H1 (cell line): ENCODE measurements around the gene PDZRN3. TPM values are rescaled to one million over a fixed set of nuclear protein-coding genes. Genes with fewer than 3 reads are reported as not detected.

Experiments used
- CBX5 ChIP-seq: fragments of 300-800, 300-1000 bp; sonication (generic); IDR thresholded peaks from 2 replicates; pipeline ENCODE4 v1.7.1; 2016; ENCODE audit warnings: antibody characterized with exemption, low read length, low read depth
- SAP30 ChIP-seq: fragments of 300-600 bp; sonication (generic); IDR thresholded peaks from 2 replicates; pipeline ENCODE4 v1.7.1; 2012; ENCODE audit warnings: low read length, moderate library complexity, mild to moderate bottlenecking, inconsistent platforms; ENCODE audit not compliant: insufficient read depth, insufficient replicate concordance
- SRF ChIP-seq: IDR thresholded peaks from 2 replicates; pipeline ENCODE4 v1.6.1; 2011; ENCODE audit warnings: mild to moderate bottlenecking, low read depth, low read length, moderate library complexity
- TBP ChIP-seq: IDR thresholded peaks from 2 replicates; pipeline ENCODE4 v1.6.1; 2011; ENCODE audit warnings: low read depth, low read length, improper control_type of control experiment
- TEAD4 ChIP-seq: IDR thresholded peaks from 2 replicates; pipeline ENCODE4 v1.6.1; 2012; ENCODE audit warnings: low read depth, low read length, inconsistent platforms, mixed read lengths
- polyA plus RNA-seq, 7 experiments: library from polyadenylated mRNA; depleted of rRNA in 3 of 7; stranded (reverse) in 5 of 7; unstranded in 2 of 7; fragments of >200 nt in 5 of 7; fragments of 200-250 nt in 2 of 7; gene quantifications; 1 replicate in 5 of 7; 2 replicates in 1 of 7; 4 replicates in 1 of 7; pipeline versions ENCODE4 v1.2.1 to v1.2.3, GENCODE V29; 2011 to 2013; ENCODE audit warnings: missing spikeins in 2 of 7, mixed read lengths in 2 of 7
- total RNA-seq: library from RNA; stranded (reverse); fragmentation: NEBNext Ultra II Directional; extraction: Animal tissue kit (Norgen Biotek cat#: 25700); gene quantifications from 2 replicates; pipeline ENCODE4 v1.2.1, GENCODE V29; 2021
- TF ChIP-seq, protein P1 (sequence below): fragments of 300-600 bp; sonication (generic); IDR thresholded peaks from 2 replicates; pipeline ENCODE4 v1.7.1; 2012; ENCODE audit warnings: low read length, moderate library complexity, mild to moderate bottlenecking, inconsistent platforms; ENCODE audit not compliant: insufficient replicate concordance

PDZRN3 gene
- total and polyA plus RNA-seq, 2 of the 8 experiments (the other 6 are each of a cell fraction or from before 2014, with no cell fraction given): 4.2 to 20.5 TPM

DNA sequence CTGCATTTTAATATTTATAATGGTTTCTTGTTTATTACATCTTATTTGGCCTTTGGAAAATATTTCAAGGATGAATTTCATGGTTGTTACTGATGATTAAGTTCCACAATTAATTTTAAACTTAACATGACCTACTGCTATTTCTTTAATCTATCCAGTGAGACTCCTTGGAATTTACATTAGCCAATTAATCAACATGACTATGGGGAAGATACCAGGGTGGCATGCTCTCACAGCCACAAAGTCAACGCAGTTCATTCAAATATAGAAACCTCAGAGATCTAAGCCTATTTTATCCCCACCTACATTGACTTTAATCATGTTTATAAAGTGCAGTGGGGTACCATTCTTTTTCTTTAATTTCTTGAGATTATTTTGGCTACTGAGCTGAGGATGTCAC lies 43.6 kb upstream of the PDZRN3 start (continued):
- TF ChIP-seq, protein P1, sequence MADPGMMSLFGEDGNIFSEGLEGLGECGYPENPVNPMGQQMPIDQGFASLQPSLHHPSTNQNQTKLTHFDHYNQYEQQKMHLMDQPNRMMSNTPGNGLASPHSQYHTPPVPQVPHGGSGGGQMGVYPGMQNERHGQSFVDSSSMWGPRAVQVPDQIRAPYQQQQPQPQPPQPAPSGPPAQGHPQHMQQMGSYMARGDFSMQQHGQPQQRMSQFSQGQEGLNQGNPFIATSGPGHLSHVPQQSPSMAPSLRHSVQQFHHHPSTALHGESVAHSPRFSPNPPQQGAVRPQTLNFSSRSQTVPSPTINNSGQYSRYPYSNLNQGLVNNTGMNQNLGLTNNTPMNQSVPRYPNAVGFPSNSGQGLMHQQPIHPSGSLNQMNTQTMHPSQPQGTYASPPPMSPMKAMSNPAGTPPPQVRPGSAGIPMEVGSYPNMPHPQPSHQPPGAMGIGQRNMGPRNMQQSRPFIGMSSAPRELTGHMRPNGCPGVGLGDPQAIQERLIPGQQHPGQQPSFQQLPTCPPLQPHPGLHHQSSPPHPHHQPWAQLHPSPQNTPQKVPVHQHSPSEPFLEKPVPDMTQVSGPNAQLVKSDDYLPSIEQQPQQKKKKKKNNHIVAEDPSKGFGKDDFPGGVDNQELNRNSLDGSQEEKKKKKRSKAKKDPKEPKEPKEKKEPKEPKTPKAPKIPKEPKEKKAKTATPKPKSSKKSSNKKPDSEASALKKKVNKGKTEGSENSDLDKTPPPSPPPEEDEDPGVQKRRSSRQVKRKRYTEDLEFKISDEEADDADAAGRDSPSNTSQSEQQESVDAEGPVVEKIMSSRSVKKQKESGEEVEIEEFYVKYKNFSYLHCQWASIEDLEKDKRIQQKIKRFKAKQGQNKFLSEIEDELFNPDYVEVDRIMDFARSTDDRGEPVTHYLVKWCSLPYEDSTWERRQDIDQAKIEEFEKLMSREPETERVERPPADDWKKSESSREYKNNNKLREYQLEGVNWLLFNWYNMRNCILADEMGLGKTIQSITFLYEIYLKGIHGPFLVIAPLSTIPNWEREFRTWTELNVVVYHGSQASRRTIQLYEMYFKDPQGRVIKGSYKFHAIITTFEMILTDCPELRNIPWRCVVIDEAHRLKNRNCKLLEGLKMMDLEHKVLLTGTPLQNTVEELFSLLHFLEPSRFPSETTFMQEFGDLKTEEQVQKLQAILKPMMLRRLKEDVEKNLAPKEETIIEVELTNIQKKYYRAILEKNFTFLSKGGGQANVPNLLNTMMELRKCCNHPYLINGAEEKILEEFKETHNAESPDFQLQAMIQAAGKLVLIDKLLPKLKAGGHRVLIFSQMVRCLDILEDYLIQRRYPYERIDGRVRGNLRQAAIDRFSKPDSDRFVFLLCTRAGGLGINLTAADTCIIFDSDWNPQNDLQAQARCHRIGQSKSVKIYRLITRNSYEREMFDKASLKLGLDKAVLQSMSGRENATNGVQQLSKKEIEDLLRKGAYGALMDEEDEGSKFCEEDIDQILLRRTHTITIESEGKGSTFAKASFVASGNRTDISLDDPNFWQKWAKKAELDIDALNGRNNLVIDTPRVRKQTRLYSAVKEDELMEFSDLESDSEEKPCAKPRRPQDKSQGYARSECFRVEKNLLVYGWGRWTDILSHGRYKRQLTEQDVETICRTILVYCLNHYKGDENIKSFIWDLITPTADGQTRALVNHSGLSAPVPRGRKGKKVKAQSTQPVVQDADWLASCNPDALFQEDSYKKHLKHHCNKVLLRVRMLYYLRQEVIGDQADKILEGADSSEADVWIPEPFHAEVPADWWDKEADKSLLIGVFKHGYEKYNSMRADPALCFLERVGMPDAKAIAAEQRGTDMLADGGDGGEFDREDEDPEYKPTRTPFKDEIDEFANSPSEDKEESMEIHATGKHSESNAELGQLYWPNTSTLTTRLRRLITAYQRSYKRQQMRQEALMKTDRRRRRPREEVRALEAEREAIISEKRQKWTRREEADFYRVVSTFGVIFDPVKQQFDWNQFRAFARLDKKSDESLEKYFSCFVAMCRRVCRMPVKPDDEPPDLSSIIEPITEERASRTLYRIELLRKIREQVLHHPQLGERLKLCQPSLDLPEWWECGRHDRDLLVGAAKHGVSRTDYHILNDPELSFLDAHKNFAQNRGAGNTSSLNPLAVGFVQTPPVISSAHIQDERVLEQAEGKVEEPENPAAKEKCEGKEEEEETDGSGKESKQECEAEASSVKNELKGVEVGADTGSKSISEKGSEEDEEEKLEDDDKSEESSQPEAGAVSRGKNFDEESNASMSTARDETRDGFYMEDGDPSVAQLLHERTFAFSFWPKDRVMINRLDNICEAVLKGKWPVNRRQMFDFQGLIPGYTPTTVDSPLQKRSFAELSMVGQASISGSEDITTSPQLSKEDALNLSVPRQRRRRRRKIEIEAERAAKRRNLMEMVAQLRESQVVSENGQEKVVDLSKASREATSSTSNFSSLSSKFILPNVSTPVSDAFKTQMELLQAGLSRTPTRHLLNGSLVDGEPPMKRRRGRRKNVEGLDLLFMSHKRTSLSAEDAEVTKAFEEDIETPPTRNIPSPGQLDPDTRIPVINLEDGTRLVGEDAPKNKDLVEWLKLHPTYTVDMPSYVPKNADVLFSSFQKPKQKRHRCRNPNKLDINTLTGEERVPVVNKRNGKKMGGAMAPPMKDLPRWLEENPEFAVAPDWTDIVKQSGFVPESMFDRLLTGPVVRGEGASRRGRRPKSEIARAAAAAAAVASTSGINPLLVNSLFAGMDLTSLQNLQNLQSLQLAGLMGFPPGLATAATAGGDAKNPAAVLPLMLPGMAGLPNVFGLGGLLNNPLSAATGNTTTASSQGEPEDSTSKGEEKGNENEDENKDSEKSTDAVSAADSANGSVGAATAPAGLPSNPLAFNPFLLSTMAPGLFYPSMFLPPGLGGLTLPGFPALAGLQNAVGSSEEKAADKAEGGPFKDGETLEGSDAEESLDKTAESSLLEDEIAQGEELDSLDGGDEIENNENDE: peak; percentile 37
- TF ChIP-seq CBX5 (no peak), TEAD4 (peak; percentile 52; the same call in 1 of the 2 replicates), SAP30 (no peak), SRF (no peak), TBP (no peak)
